Measurements from ENCODE around the gene VAV3. TPM values are rescaled to one million over a fixed set of nuclear protein-coding genes. Genes with fewer than 3 reads are reported as not detected.
A peak's percentile ranks its signal among the peaks of the same experiment; 100 is the strongest.
"Not testable (repeated sequence)": the region's sequence is repeated elsewhere in the genome, so short reads cannot be mapped to it uniquely, and the experiment has no call there.

VAV3 gene
- total RNA-seq, 1 experiment from 2014 or later: 3.8 TPM

DNA sequence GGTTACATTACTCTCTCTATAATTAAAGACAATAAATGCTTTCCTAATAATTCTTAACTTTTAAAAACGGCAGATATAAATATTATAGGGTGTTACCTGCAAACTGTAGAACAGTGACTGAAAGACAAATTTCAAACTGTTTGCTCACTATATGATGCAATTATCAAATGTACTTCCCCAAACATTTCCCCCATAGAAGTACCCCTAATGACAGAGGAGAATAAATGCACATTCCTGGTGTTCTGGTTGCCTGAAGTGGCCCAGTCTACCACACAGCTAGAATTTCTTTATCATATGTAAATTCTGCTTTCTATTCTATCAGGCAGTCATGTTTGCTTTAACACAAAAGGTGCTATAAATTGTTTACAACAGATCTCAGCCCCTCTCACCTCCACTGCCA, 70.4 kb downstream of the VAV3 start:
- no peak for DNase-seq (ENCODE audit: low read depth)

DNA sequence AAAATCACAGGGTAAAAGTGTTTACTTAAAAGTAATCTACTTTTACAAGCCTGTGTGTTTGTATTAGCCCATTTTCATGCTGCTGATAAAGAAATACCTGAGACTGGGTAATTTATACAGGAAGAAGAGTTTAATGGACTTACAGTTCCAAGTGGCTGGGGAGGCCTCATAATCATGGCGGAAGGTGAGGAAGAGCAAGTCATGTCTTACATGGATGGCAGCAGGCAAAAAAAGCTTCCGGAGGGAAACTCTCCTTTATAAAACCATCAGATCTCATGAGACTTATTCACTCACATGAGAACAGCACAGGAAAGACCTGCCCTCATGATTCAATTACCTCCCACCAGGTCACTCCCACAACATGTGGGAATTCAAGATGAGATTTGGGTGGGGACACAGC, 71.6 kb downstream of the VAV3 start:
- not testable (repeated sequence) for DNase-seq (ENCODE audit: low read depth)

DNA sequence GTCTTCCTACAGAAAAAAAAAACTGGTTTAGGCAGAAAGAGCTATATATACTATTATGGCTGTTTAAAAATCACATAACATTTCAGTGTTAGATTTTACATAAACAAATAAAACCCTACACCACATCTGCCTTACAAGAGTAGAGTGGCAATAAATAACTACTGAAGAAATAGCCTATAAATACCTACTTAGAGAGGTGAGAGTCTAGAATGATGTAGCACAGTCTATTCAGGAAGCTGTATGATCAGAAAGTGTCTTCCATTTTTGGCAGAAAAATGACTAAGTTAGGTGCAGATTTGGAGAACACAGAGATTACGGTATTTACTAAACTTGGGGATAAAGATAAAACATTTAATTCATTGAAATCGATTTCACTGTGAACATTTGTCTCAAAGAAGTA, 75.5 kb downstream of the VAV3 start:
- no peak for DNase-seq (ENCODE audit: low read depth)

DNA sequence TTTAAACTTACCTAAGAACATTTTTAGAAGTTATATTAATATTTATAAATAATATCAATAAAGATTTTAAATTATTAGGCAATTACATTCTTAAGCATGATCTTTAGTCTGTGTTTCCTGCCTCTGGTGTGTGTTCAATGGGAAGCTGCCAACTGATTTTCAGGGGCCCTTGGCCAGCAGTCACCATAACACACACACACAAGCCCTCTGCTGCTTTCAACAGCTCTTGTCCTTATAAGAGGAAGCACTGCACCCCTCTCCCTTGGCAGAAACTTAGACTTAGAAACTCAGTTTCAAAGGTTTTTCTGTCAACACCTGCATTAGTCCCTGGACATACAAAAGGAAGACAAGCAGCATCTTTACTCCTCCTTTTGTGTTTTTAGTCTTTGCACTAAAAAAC, 81.4 kb downstream of the VAV3 start:
- no peak for DNase-seq (ENCODE audit: low read depth)

DNA sequence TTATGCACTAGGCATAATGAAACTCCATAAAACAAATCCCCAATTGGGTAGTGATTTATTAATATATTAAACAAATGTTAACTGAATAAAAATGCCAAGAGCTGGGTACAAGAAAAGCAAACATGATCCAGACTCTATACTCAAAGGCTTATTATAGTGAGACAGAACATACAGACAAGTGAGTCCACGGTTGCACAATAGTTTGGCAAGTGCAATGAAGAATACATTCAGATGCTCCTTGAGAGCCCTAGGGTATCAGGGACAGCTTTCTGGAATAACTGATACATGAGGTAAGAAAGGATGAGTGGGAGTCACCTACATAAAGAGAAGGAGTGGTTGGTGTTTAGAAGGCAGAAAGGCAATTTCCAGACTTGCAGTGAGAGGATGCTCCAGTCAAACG, 85.1 kb downstream of the VAV3 start:
- DNase-seq (ENCODE audit: low read depth): no peak

DNA sequence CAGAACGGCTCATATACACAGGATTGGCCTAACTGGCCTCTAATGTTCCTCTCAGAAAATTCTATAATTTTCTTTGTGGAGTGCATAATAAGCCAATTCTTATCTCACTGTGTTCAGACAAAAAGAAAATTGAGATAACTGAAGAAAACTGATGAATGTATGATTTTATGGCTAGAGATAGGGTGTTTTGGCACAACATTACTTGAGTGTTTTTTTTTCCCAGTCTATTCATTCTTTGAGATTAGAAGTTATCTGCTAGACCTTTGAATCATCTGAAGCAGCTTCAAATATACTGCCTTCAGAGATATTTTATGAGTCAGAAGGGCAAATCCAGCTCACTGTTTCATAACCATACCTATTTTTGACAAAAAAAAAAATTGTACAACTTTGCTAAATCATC, 85.6 kb downstream of the VAV3 start:
- no peak for DNase-seq (ENCODE audit: low read depth)

DNA sequence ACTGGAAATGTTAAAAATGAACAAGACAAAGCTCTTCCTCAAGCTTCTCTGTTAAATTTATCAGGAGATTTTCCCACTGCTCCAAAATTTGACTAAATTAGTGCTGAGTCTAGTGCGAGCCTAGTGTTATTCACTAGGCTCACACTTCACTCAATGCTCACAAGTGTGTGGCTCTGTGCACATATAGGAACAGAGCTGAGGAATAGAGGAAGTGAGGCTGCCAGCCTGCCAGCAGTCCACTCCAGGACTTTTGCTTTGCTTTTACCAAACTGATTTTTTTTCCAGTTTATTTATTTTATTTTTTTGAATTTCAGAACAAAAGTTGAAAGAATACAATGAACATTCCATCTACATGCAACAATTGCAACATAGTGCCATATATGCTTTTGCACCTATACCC, 87.2 kb downstream of the VAV3 start:
- DNase-seq (ENCODE audit: low read depth): no peak

DNA sequence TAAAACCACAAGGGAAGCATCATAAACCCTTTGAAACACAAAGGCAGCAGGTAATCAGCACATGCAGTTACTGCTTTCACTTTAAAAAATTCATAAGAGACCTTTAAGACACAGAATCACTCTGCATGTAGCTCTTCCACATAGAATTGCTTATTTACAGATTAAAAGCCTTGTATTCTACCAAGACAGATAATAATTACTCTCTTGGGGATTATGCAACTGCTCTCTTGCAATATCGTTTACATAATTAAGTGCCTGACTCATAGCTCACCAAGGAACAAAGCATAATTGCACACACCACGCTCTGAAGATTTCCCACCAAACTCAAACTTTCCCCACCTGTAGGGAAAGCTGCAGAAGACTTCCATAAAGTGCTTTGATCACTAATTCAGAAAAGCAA, 87.9 kb downstream of the VAV3 start:
- DNase-seq (ENCODE audit: low read depth): peak; percentile 65

DNA sequence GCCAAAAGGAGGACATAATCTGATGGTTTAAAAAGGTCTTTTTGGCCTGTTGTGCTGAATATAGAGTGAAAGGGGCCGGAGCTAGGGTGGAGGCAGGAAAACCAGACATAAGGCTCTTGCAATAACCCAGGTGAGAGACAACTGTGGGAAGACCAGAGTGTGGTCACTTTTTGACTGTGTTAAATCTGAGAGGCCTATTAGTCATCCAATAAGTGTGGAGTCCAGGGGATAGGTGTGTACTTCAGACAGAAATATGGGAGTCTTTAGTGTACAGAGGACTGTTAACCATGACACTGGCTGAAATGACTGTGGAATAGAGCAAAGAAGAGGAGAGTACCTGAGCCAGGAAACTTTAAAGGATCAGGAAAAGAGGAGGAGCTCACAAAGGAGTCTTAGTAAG, 89.3 kb downstream of the VAV3 start:
- peak; percentile 16 for DNase-seq (ENCODE audit: low read depth)

DNA sequence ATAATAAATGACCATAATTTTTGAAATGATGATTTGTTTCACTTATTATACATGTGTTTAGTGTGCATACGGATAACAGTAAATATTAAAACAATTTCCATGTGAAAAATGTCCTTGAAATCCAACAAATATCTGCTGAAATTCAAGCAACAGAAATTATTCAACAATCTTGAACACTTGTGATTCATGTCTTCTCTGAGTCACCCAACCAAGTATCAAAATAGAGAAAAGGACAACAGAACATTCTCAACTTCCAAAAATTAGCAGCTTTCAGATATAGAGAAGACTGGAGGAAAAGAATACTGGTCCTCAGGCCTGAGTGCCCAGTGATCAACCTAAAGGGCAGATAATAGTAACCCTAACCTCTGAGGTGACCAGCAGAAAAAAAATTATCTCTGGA, 90.8 kb downstream of the VAV3 start:
- peak; percentile 16 for DNase-seq (ENCODE audit: low read depth)

DNA sequence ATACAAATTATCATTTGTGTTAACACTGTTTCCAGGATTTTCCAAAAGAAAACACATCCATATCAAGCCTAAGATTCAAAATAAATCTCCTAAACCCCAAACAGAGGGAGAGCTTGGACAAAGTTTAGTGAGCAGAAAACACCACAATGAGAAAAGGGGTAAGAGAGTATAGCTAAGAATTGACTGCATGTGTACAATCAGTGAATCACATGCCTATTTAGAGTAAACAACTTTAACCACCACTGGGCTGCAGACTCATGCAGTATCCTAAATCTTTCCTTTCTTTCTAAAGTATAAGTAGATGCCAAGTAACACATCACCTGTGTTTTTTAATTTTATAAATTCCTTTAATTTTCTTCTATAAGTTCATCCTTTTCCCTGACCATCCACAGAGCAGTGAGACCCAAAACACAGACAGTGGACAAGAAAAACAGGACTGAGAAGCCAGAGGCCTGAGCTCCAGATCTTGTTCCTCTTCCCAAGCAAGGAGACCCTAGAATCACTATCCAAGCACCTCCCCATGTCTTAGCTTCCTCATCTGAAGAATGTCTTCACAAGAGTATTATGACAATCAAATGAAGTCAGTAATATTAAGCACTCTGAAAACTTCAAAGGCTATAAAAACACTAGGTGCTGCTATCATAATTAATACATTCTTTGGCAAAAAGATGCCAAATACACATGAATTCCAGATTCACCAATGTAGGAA, 93.1 kb downstream of the VAV3 start:
- DNase-seq (ENCODE audit: low read depth): no peak

DNA sequence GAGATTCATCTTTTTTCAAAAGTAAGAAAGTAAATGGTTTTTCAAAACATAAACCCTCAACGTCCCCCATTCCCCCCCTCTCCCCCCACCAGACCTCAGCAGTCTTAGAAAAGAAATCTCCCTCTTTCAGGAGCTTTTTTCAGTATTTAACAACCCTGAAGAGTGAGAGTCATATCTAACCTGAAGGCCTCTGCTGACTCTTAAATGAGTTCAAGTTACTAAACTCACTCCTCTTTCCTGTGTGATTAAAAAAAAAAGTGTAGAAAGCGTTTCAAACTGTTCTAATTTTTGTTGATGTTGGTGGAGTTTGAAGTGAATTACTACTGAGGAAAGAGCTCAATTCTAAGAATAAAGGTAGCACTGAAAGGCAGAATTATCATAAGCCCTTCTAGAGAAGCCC, 93.7 kb downstream of the VAV3 start:
- DNase-seq (ENCODE audit: low read depth): no peak

DNA sequence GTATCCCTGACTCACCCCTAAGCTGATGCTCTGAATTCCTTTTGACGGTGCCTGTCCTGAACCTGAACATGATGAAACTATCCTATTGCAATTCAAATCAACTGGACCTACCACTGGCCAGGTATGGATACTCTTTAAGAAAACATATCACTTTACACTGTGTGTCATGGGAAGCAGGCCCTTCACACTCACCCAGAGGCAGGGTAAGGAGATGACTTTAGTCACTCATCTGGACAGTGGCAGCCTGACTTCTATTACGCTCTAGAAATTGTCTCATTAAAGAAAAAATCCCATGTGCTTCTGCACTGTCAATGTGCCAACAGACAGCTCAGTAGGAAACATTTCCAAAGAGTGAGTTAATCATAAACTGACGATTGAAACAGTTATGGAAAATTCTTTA, 94.3 kb downstream of the VAV3 start:
- peak; percentile 37 for DNase-seq (ENCODE audit: low read depth)

DNA sequence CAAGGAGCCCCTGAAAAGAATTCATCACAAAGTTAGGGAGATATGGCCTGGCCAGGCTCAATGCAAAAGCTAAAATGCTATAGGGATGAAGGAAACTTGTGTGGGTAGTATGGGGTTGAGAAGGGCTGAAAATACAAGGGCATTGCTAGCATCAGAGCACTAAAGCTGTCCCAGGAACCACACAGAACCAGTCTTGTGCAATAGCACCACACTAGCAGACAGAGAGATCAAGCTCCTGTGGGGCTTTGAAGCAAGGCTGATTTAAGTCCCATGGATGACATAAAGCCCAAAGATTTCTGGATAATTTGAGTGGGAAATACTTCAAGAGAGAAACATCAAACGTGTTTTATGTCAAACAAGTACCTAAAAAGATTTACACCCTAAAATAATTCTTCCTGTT, 97.1 kb downstream of the VAV3 start:
- no peak for DNase-seq (ENCODE audit: low read depth)

DNA sequence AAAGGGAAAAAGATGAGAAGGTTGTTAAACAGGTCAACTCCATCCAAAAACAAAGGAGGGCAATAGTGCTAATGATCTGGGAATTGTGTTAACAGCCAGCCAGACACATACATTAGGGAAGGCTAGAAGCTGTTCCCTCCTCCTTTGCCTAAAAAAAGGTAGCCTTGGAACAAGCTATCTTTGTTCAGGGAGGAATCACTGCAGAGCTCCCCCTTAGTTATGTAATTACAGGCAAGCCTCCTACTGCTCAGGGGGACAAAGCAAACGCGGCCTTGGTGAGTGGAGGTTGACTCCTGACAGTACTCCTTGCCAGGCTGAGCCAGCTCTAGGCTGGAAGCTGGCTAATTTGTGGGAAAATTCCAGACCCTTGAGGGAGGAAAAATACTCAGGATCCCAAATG, 97.6 kb downstream of the VAV3 start:
- no peak for DNase-seq (ENCODE audit: low read depth)

DNA sequence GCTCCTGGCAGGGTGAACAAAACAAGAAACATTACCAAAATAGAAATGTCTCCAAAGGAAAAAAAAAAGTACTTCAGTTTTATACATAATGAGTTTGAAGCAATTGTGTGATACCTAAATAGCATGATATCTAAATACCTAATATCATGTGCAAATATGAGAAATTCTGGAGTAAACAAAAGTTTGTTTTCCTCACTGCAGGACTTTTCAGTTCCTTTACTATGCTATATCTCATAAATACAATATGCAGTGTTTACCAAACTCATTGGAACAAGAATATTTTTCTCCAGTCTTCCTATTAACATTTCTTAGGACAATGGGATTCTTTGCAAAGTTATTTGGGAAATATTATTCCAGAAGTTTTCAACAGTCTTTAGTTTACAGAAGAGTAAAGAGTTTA, 98.1 kb downstream of the VAV3 start:
- DNase-seq (ENCODE audit: low read depth): no peak

DNA sequence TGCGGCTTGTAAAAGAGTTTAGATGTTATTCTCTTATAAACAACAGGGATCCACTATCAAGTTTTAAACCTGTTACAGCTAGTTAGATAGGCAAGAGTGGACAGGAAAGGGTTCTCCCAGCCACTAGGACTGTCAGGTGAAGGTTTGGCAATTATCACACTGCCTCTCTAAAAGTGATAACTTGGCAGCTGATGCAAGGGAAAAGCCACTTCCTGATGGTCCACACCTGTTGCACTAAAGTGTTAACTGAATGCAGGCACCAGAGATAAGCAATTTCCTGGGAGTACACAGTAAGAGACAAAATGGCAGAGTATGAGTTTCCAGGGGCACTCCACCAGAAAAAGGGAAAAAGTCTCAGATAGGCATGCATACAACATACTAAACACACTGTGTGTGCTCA, 99.4 kb downstream of the VAV3 start:
- no peak for DNase-seq (ENCODE audit: low read depth)

DNA sequence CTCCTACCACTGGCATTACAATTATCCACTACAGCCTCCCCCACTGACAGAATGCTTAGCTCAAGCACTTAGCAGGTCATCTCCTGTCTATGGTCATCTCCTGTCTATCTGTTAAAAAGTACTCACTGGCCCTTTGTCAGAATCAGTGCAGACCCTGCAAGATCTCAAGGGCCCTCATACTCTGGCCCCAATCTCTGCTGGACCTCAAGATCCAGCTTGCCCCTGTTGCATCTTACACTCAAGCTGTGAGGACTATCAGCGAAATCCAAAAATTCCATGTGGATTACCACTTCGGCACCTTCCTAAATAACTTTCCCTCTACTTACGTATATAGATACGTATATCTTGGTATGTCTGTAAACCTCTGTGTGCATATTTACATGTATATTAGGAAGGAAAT, 101.6 kb downstream of the VAV3 start:
- DNase-seq (ENCODE audit: low read depth): no peak

DNA sequence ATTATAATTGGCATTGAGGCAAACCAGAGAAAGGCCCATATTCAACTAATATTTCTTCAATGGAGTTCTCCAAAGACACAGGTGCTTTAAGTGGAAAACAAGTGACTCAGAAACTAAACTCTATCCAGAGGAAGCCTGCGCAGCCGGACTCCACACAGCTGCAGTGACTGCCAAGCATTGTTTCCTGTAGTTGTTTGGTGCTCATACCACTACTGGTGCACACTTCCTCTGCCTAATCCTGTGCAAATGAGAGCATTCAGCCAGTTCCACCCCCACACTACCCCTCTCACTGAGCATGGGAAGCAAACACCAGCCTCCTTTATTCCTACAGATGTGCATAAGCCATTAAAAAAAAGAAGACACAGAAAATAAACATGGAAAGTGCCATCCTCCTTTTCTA, 102.9 kb downstream of the VAV3 start:
- peak; percentile 17 for DNase-seq (ENCODE audit: low read depth)

DNA sequence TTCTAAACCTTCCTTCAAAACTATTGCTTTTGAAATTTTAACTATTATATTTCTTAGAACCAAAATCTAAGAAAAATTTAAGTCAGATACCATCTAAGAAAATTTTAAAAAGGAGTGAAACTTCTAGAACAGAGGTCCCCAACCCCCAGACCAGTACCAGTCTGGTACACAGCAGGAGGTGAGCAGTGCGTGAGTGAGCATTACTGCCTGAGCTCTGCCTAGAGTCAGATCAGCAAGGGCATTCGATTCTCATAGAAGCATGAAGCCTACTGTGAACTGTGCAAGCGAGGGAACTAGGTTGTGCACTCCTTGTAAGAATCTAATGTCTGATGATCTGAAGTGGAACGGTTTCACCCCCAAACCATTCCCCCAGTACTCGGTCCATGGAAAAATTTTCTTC, 106.7 kb downstream of the VAV3 start:
- no peak for DNase-seq (ENCODE audit: low read depth)

DNA sequence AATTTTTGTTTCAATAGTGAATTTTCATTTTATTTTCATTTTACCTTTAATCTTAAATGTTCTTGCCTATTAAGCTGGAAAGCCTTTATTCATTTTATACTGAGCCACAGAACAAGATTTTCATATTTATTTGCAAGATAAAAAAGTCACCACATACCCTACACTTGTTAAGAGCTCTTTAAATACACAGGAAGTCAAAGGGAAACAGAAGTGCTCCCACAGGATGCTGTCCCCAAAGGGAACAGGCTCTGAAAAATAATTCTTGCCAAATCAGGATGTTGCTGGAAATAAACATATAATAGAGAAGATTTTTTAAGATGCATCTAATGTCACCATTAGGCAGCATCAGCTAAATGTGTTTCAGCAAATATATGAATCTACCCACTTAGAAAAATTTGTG, 113.6 kb downstream of the VAV3 start:
- DNase-seq (ENCODE audit: low read depth): no peak

DNA sequence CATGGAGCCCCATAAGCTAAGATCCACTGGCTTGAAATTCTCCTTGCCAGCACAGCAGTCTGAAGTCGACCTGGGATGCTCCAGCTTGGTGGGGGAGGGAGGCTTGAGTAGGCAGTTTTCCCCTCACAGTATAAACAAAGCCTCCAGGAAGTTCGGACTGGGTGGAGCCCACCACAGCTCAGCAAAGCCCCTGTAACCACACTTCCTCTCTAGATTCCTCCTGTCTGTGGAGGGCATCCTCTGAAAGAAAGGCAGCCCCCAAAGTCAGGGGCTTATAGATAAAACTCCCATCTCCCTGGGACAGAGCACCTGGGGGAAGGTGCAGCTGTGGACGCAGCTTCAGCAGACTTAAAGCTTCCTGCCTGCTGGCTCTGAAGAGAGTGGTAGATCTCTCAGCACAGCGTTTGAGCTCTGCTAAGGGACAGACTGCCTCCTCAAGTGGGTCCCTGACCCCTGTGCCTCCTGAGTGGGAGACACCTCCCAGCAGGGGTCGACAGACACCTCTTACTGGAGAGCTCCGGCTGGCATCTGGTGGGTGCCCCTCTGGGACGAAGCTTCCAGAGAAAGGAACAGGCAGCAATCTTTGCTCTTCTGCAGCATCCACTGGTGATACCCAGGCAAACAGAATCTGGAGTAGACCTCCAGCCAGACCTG, 120.3 kb downstream of the VAV3 start:
- peak; percentile 21 for DNase-seq (ENCODE audit: low read depth)

DNA sequence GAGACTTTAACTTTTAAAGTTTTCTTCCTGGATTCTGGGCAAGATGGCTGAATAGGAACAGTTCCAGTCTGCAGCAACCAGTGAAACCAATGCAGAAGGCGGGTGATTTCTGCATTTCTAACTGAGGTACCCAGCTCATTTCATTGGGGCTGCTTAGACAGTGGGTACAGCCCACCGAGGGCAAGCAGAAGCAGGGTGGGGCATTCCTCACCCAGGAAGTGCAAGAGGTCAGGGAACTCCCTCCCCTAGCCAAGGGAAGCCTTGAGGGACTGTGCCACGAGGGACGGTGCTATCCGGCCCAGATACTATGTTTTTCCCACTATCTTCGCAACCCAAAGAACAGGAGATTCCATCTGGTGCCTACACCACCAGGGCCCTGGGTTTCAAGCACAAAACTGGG, 121.0 kb downstream of the VAV3 start:
- DNase-seq (ENCODE audit: low read depth): no peak

DNA sequence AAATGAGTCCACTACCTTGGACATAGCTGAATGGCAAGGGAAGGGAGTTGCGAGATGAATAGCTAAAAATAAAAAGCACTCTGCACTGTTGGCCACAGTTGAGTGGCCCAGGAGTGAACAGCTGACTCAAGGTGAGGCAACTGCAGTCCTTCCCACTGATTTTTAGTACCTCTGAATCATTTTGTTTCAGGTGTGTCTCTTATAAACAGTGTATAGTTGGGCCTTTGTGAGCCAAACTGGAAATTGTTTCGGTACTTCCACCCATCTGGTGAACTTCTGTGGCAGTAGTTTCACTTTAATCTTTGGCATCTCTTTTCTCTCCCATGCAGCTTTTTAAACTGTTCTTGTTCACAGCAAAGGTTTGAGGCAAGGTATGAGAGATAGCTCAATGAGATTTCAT, 122.7 kb downstream of the VAV3 start:
- no peak for DNase-seq (ENCODE audit: low read depth)
